Measurements from ENCODE around the gene CAV1.
A peak's percentile ranks its signal among the peaks of the same experiment; 100 is the strongest.

DNA sequence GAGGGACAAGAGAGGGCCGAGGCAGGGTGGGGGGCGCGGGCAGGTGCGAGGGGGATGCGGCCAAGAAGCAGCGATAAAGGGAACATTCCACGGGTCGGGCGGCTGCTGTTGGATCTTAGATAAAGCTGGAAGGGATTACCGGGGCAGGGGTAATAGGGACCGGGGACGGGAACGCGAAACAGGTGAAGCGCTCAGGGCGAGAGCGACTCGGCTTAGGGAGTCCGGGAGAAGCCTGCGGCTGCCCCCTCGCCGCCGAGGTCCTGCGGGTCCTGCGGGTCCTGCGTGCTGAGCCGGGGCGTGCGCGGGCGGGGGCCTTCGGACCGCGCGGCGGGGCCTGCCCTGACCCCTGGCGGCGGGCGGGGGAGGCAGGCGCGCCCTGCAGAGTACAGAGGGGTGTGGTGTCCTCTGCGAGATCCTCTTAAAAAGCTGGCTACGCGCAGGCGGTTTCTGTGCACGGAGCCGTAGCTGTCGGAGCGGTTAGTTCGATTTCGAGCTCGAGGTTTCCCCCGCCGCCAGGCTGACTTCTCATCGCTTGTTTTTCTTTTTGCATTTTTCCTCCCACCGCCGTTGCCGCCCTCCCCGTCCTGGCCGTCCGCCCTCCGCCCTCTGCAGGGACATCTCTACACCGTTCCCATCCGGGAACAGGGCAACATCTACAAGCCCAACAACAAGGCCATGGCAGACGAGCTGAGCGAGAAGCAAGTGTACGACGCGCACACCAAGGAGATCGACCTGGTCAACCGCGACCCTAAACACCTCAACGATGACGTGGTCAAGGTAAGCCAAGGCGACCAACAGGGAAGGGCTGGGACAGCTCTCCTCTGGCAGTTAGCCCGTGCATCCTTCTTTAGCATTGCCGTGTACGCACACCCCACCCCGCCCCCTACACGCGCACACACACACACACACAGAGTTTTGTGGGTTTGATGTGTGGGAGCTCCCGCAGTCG is 1.4 kb downstream of the CAV1 start:
- TF ChIP-seq CTCF (IDR thresholded peaks at IDR 0.05) (peak; percentile 1 to 80 (median 75)), POLR2A (IDR thresholded peaks at IDR 0.05) (no peak)
